Gastroesophageal sphincter (tissue), 3 donors: Measurements from ENCODE around the gene APMAP.
"Not testable (repeated sequence)": the region's sequence is repeated elsewhere in the genome, so short reads cannot be mapped to it uniquely, and the experiment has no call there.

ENCODE experiments used
- POLR2A ChIP-seq, 2 donors: fragments of 450-650 bp; IDR thresholded peaks; one replicate each; pipeline ENCODE4 v1.6.1; 2017; ENCODE audit warnings: antibody characterized with exemption in 2 of 2, mild to moderate bottlenecking in 2 of 2, moderate library complexity in 1 of 2
- POLR2AphosphoS5 ChIP-seq: sonication (generic); formaldehyde crosslinking; IDR thresholded peaks from one replicate; pipeline ENCODE4 v1.6.1; 2017; ENCODE audit warnings: antibody characterized with exemption
- TF ChIP-seq, protein P1 (sequence below), 4 experiments: fragments of 200-600 bp in 2 of 4; fragments of 450-650 bp in 2 of 4; sonication (generic) in 1 of 4; IDR thresholded peaks; one replicate each; pipeline ENCODE4 v1.5.1; 2017 to 2019; ENCODE audit warnings: antibody characterized with exemption in 4 of 4, mild to moderate bottlenecking in 2 of 4, moderate library complexity in 2 of 4

DNA sequence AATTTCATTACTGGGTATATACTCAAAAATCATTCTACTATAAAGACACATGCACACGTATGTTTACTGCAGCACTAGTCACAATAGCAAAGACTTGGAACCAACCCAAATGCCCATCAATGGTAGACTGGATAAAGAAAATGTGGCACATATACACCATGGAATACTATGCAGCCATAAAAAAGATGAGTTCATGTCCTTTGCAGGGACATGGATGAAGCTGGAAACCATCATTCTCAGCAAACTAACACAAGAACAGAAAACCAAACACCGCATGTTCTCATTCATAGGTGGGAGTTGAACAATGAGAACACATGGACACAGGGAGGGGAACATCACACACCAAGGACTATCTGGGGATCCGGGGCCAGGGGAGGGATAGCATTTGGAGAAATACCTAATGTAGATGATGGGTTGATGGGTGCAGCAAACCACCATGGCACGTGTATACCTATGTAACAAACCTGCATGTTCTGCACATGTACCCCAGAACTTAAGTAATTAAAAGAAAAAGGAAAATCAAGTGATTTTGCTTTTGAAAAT is 44.1 kb downstream of the APMAP start:
- TF ChIP-seq, protein P1, sequence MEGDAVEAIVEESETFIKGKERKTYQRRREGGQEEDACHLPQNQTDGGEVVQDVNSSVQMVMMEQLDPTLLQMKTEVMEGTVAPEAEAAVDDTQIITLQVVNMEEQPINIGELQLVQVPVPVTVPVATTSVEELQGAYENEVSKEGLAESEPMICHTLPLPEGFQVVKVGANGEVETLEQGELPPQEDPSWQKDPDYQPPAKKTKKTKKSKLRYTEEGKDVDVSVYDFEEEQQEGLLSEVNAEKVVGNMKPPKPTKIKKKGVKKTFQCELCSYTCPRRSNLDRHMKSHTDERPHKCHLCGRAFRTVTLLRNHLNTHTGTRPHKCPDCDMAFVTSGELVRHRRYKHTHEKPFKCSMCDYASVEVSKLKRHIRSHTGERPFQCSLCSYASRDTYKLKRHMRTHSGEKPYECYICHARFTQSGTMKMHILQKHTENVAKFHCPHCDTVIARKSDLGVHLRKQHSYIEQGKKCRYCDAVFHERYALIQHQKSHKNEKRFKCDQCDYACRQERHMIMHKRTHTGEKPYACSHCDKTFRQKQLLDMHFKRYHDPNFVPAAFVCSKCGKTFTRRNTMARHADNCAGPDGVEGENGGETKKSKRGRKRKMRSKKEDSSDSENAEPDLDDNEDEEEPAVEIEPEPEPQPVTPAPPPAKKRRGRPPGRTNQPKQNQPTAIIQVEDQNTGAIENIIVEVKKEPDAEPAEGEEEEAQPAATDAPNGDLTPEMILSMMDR (IDR thresholded peaks at IDR 0.05) = not testable (repeated sequence)
- not testable (repeated sequence) for TF ChIP-seq POLR2A (IDR thresholded peaks at IDR 0.05); POLR2AphosphoS5
